IMR-90 (cell line): ENCODE measurements around the gene TAF4B. TPM values are rescaled to one million over a fixed set of nuclear protein-coding genes. Genes with fewer than 3 reads are reported as not detected.

ENCODE experiments used
- ATAC-seq: fragments of 200-7000 bp; cut with Tn5 transposase; 2 replicates; pipeline ENCODE4 v1.9.1; 2020; ENCODE audit warnings: low read depth, mild to moderate bottlenecking, moderate library complexity
- BruUV-seq: library from RNA; stranded (reverse); fragments of 400-500 nt; replicated peaks from 2 replicates; lab custom pipeline; 2021; lab: Mats Ljungman, UMichigan
- CTCF ChIA-PET: fragments of 300-600 bp; formaldehyde crosslinking; extraction: SDS; loops from one replicate; lab custom pipeline; 2021; ENCODE audit warnings: antibody characterized with exemption; lab: Yijun Ruan, JAX
- POLR2A ChIA-PET: fragments of 300-600 bp; sonication (Branson Sonifier 250); formaldehyde crosslinking; loops from one replicate; lab custom pipeline; 2022; ENCODE audit warnings: antibody characterized with exemption; ENCODE audit not compliant: unreplicated experiment; lab: Charles Lee
- DNase-seq: peaks from one replicate; pipeline ENCODE4 v3.0.0; 2013
- H2AFZ ChIP-seq: replicated peaks from 2 replicates; pipeline ENCODE3; 2013; ENCODE audit warnings: low read length, mild to moderate bottlenecking; ENCODE audit not compliant: poor library complexity
- H2AK5ac ChIP-seq: 2 replicates; pipeline ENCODE4 v1.6.1; 2013; ENCODE audit warnings: low read depth, low read length, inconsistent platforms
- H2AK9ac ChIP-seq: replicated peaks from 2 replicates; pipeline ENCODE3; 2013; ENCODE audit warnings: mild to moderate bottlenecking, low read depth, low read length, moderate library complexity; ENCODE audit not compliant: poor library complexity
- H2BK120ac ChIP-seq: 2 replicates; pipeline ENCODE4 v1.6.1; 2013; ENCODE audit warnings: low read depth, low read length, inconsistent platforms
- H2BK15ac ChIP-seq: 3 replicates; pipeline ENCODE4 v1.6.1; 2013; ENCODE audit warnings: low read depth, low read length, inconsistent platforms
- H2BK20ac ChIP-seq: 2 replicates; pipeline ENCODE4 v1.6.1; 2013; ENCODE audit warnings: low read depth, mild to moderate bottlenecking, inconsistent platforms, low read length, moderate library complexity
- H2BK5ac ChIP-seq: 2 replicates; pipeline ENCODE4 v1.6.1; 2013; ENCODE audit warnings: mild to moderate bottlenecking, low read depth, low read length, inconsistent platforms; ENCODE audit not compliant: poor library complexity, severe bottlenecking
- H3K14ac ChIP-seq: replicated peaks from 2 replicates; pipeline ENCODE4 v1.6.1; 2013; ENCODE audit warnings: low read depth, low read length, inconsistent platforms
- H3K18ac ChIP-seq: 2 replicates; pipeline ENCODE4 v1.6.1; 2013; ENCODE audit warnings: low read depth, low read length, control low read depth
- H3K23ac ChIP-seq: 2 replicates; pipeline ENCODE4 v1.6.1; 2013; ENCODE audit warnings: low read depth, low read length, inconsistent platforms
- H3K27ac ChIP-seq: 2 replicates; pipeline ENCODE4 v1.5.1; 2013; ENCODE audit warnings: mild to moderate bottlenecking, control low read depth, low read length; ENCODE audit not compliant: insufficient read depth
- H3K27me3 ChIP-seq: 2 replicates; pipeline ENCODE4 v1.6.1; 2013; ENCODE audit warnings: low read length; ENCODE audit not compliant: control insufficient read depth, insufficient read depth
- H3K36me3 ChIP-seq: 2 replicates; pipeline ENCODE4 v1.6.1; 2013; ENCODE audit warnings: low read length, mixed read lengths; ENCODE audit not compliant: control insufficient read depth, insufficient read depth
- H3K4ac ChIP-seq: 2 replicates; pipeline ENCODE4 v1.6.1; 2013; ENCODE audit warnings: low read depth, low read length, inconsistent platforms
- H3K4me1 ChIP-seq: 2 replicates; pipeline ENCODE4 v1.6.1; 2013; ENCODE audit warnings: low read length, mixed read lengths; ENCODE audit not compliant: control insufficient read depth, insufficient read depth
- H3K4me2 ChIP-seq: 2 replicates; pipeline ENCODE4 v1.6.1; 2013; ENCODE audit warnings: low read depth, mild to moderate bottlenecking, control low read depth, low read length, moderate library complexity
- H3K4me3 ChIP-seq: 2 replicates; pipeline ENCODE4 v1.5.1; 2013; ENCODE audit warnings: low read depth, mild to moderate bottlenecking, control low read depth, low read length, moderate library complexity; ENCODE audit not compliant: insufficient read depth
- H3K56ac ChIP-seq: 2 replicates; pipeline ENCODE4 v1.6.1; 2013; ENCODE audit warnings: low read length, inconsistent platforms; ENCODE audit not compliant: insufficient read depth; ENCODE audit errors: extremely low read depth
- H3K79me1 ChIP-seq, 2 experiments: 2 replicates each; pipeline ENCODE4 v1.6.1; 2013; ENCODE audit warnings: low read length in 2 of 2, inconsistent platforms in 1 of 2, low read depth in 1 of 2
- H3K9ac ChIP-seq: 2 replicates; pipeline ENCODE4 v1.6.1; 2013; ENCODE audit warnings: low read depth, low read length, control low read depth
- H3K9me1 ChIP-seq: 2 replicates; pipeline ENCODE4 v1.6.1; 2013; ENCODE audit warnings: low read length, inconsistent platforms; ENCODE audit not compliant: insufficient read depth
- H3K9me3 ChIP-seq: 2 replicates; pipeline ENCODE4 v1.6.1; 2013; ENCODE audit warnings: low read length; ENCODE audit not compliant: control insufficient read depth, insufficient read depth
- H4K20me1 ChIP-seq: 2 replicates; pipeline ENCODE4 v1.6.1; 2013; ENCODE audit warnings: low read length, inconsistent platforms; ENCODE audit not compliant: insufficient read depth
- H4K5ac ChIP-seq: 2 replicates; pipeline ENCODE4 v1.6.1; 2013; ENCODE audit warnings: mild to moderate bottlenecking, low read depth, low read length, control low read depth
- H4K8ac ChIP-seq, 2 experiments: 2 replicates each; pipeline ENCODE4 v1.6.1; 2013; ENCODE audit warnings: low read depth in 2 of 2, low read length in 2 of 2, control low read depth in 1 of 2, inconsistent platforms in 1 of 2
- H4K91ac ChIP-seq: 2 replicates; pipeline ENCODE4 v1.6.1; 2013; ENCODE audit warnings: low read depth, low read length, inconsistent platforms; ENCODE audit not compliant: insufficient read depth
- FOS ChIP-seq: fragments of 150-350 bp; IDR thresholded peaks from 2 replicates; pipeline ENCODE4 v1.6.1; 2016; ENCODE audit warnings: low read depth, low read length
- WGBS, 2 experiments: methylation state at CpG; one replicate each; pipeline versions ENCODE4 v1.1.5 to v1.1.7; 2013; ENCODE audit warnings: missing lambda C conversion rate in 2 of 2; ENCODE audit not compliant: insufficient read length in 1 of 2; ENCODE audit errors: extremely low coverage in 2 of 2; 5-methylcytosine and 5-hydroxymethylcytosine counted together
- dilution Hi-C: fragments of 300-500 bp; cut with HindIII; formaldehyde crosslinking; loops from one replicate; pipeline ENCODE4 v1.14.3; 2018; ENCODE audit warnings: low sequenced_read_pairs; ENCODE audit not compliant: unreplicated experiment
- in situ Hi-C: fragments of 300-500 bp; cut with MboI; formaldehyde crosslinking; loops from 3 replicates; pipeline ENCODE4 v1.14.3; 2019; ENCODE audit warnings: low sequenced_read_pairs, inconsistent platforms, mixed read lengths
- intact Hi-C: fragments of 100-400 bp; cut with micrococcal nuclease; formaldehyde crosslinking; loops from 2 replicates; pipeline ENCODE4 v1.10.0; 2022
- polyA plus RNA-seq, 3 experiments: library from polyadenylated mRNA; depleted of rRNA; stranded (reverse); fragments of >200 nt; gene quantifications; 2 replicates each; pipeline ENCODE4 v1.2.3, GENCODE V29; 2012; ENCODE audit warnings: low replicate concordance in 1 of 3
- total RNA-seq: library from RNA; depleted of rRNA; stranded (reverse); fragments of >200 nt; gene quantifications from 2 replicates; pipeline ENCODE4 v1.2.3, GENCODE V29; 2012

TAF4B gene
- total and polyA plus RNA-seq, 2 of the 4 experiments (the other 2 are of a cell fraction) = 0.38 to 1.1 TPM

DNA sequence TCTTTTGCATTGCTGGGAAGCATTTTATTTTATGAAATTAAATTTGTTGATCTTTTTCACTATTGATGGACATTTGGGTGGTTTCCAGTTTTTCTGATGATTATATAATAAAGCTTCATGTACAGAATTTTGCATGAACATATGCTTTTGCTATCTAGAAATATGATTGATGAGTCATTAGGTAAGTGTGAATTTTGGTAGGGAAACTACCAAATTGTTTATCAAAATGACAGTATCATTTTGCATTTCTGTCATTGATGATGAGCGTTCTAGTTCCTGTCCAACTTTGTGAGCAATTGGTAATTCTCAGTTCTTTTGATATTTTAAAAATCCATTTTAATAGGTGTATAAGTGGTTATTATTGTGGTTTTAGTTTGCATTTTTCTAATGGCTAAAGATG is 67.7 kb downstream of the TAF4B start:
- no CpG with 5 or more reads among the region's 1 CpG for WGBS, 2 experiments
- dilution Hi-C loops (no loop called here), in situ Hi-C loops (no loop called here), intact Hi-C loops (no loop called here)
- H3K23ac ChIP-seq = no peak overlapping the region
- no peaks in the 10 kb centered on the region for H3K4me1 ChIP-seq
- no peak overlapping the region for H3K4me3 ChIP-seq
- H2BK120ac ChIP-seq = no peak overlapping the region
- ChIA-PET CTCF (interaction anchor here (1.3 kb wide), 1 partner anchor 23 kb away, joined by 4 read pairs; no protein-coding TSS in a partner anchor), POLR2A (no interaction called here)
- no peak overlapping the region for H4K91ac ChIP-seq
- no peak overlapping the region for H3K56ac ChIP-seq
- no peak overlapping the region for H3K9ac ChIP-seq
- H2BK20ac ChIP-seq = no peak overlapping the region
- no peak overlapping the region for H2BK15ac ChIP-seq
- DNase-seq = no peak
- no peaks in the 10 kb centered on the region for H3K79me1 ChIP-seq
- no peaks in the 10 kb centered on the region for H3K9me1 ChIP-seq
- no peak overlapping the region for H3K14ac ChIP-seq
- no peak overlapping the region for H2AK9ac ChIP-seq
- no peak overlapping the region for H3K4ac ChIP-seq
- no peak overlapping the region for H4K5ac ChIP-seq
- H3K4me2 ChIP-seq = no peak overlapping the region
- no peaks in the 10 kb centered on the region for H3K9me3 ChIP-seq
- no peak for TF ChIP-seq FOS
- no peak overlapping the region for H2BK5ac ChIP-seq
- H3K27ac ChIP-seq = no peak overlapping the region
- BruUV-seq = no TSS peak
- H4K20me1 ChIP-seq = no peaks in the 10 kb centered on the region
- no peaks in the 10 kb centered on the region for H3K36me3 ChIP-seq
- H2AFZ ChIP-seq = no peak overlapping the region
- H3K18ac ChIP-seq = no peak overlapping the region
- no peaks in the 10 kb centered on the region for H3K27me3 ChIP-seq
- no peak for ATAC-seq
- no peak overlapping the region for H4K8ac ChIP-seq
- no peak overlapping the region for H2AK5ac ChIP-seq
